HepG2 (cell line): ENCODE data around the gene TSPYL4. TPM values are rescaled to one million over a fixed set of nuclear protein-coding genes. Genes with fewer than 3 reads are reported as not detected.
A peak's percentile ranks its signal among the peaks of the same experiment; 100 is the strongest.

Experiments used
- ARID3A ChIP-seq: IDR thresholded peaks from 2 replicates; pipeline ENCODE4 v1.6.1; 2012; ENCODE audit warnings: low read depth, low read length, improper control_type of control experiment
- CEBPG ChIP-seq: IDR thresholded peaks from 2 replicates; pipeline ENCODE4 v1.6.1; 2016
- NCOR1 ChIP-seq: fragments of 200-600 bp; sonication (generic); IDR thresholded peaks from 2 replicates; pipeline ENCODE4 v1.7.0; 2017; ENCODE audit warnings: antibody characterized with exemption, low read length, borderline replicate concordance
- PPARG ChIP-seq: conservative IDR thresholded peaks from 2 replicates; pipeline ENCODE4 v1.6.1; 2016; ENCODE audit warnings: missing biosample characterization, missing genetic modification reagents
- RARG ChIP-seq: sonication (generic); formaldehyde crosslinking; IDR thresholded peaks from 2 replicates; pipeline ENCODE4 v1.4.0; 2020; ENCODE audit warnings: low read depth, mild to moderate bottlenecking, missing genetic modification reagents
- SIN3A ChIP-seq: IDR thresholded peaks from 2 replicates; pipeline ENCODE4 v1.6.1; 2011; ENCODE audit warnings: low read depth, mild to moderate bottlenecking, control low read depth, low read length, borderline replicate concordance
- SKI ChIP-seq: fragments of 450-650 bp; IDR thresholded peaks from one replicate; pipeline ENCODE4 v1.6.1; 2018; ENCODE audit warnings: mild to moderate bottlenecking; ENCODE audit not compliant: partially characterized antibody
- STAG1 ChIP-seq: sonication (generic); formaldehyde crosslinking; IDR thresholded peaks from 2 replicates; pipeline ENCODE4 v1.4.0; 2020; ENCODE audit warnings: missing genetic modification reagents
- THAP11 ChIP-seq: IDR thresholded peaks from 2 replicates; pipeline ENCODE4 v1.6.1; 2016; ENCODE audit warnings: missing biosample characterization, missing genetic modification reagents
- THRA ChIP-seq: sonication (generic); formaldehyde crosslinking; IDR thresholded peaks from 2 replicates; pipeline ENCODE4 v1.4.0; 2020; ENCODE audit warnings: missing genetic modification reagents, borderline replicate concordance
- ZNF614 ChIP-seq: IDR thresholded peaks from 2 replicates; pipeline ENCODE4 v1.6.1; 2018; ENCODE audit warnings: missing biosample characterization, missing genetic modification reagents, inconsistent platforms, borderline replicate concordance
- ZNF644 ChIP-seq: IDR thresholded peaks from 2 replicates; pipeline ENCODE4 v1.6.1; 2016; ENCODE audit warnings: low read depth
- ZSCAN30 ChIP-seq: sonication (generic); formaldehyde crosslinking; IDR thresholded peaks from 2 replicates; pipeline ENCODE4 v1.5.0; 2020; ENCODE audit warnings: mild to moderate bottlenecking, missing genetic modification reagents
- ZSCAN9 ChIP-seq: IDR thresholded peaks from 2 replicates; pipeline ENCODE4 v1.6.1; 2016; ENCODE audit warnings: borderline replicate concordance
- polyA plus RNA-seq, 8 experiments: library from polyadenylated mRNA; depleted of rRNA in 3 of 8; stranded (reverse) in 7 of 8; unstranded in 1 of 8; fragments of >200 nt; fragmentation: Illumina TruSeq in 4 of 8; extraction: Trizol in 4 of 8; gene quantifications; 2 replicates each; pipeline versions ENCODE4 v1.2.1 to v1.2.3, GENCODE V29; 2011 to 2016; ENCODE audit warnings: low read depth in 4 of 8, missing spikeins in 1 of 8, mixed read lengths in 1 of 8; ENCODE audit not compliant: insufficient read depth in 1 of 8
- total RNA-seq, 5 experiments: library from RNA; depleted of rRNA; stranded (reverse); fragments of >200 nt; fragmentation: Illumina TruSeq; extraction: Trizol; gene quantifications; 2 replicates each; pipeline ENCODE4 v1.2.3, GENCODE V29; 2016; ENCODE audit warnings: low read depth in 1 of 5
- TF ChIP-seq, protein P1 (sequence below): sonication (generic); formaldehyde crosslinking; IDR thresholded peaks from 2 replicates; pipeline ENCODE4 v1.9.0; 2021; ENCODE audit warnings: mild to moderate bottlenecking, missing genetic modification reagents
- TF ChIP-seq, protein P2 (sequence below): IDR thresholded peaks from 2 replicates; pipeline ENCODE4 v1.4.0; 2020; ENCODE audit warnings: mild to moderate bottlenecking, missing genetic modification reagents

The TSPYL4 gene
- total and polyA plus RNA-seq, 2 of the 13 experiments (the other 11 are each of a cell fraction or from before 2014, with no cell fraction given), result 18.0 to 19.7 TPM

DNA sequence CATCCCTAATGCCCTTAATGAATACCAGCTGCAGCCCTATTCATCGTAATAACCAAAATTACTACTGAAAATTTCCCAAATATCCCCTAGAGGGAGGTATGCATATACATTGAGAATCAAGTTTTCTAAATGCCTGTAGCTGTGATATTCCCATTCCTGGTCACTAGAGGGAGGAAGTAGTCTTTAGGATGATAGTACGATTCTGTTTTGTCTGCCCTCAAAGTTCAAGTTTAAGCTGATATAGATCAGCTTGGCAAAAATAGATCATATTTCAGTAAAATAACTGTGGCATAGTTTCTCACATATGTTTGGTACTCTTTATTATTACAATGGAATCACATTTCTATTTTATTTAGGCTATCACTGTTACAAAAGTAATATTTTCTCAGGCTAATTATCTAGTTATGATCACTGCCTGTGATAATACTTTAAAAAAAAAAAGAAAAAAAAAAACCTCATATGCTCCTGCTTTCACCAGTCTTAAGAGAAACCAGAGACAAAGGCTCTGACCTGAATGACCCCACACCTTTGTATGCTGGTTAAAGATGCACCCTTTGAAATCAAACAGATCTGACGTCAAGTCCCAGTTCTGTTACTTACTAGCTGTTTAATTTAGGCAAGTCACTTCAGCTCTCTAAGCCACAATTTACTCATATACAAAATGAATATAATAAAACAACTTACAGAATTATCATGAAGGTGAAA, 14.9 kb upstream of the TSPYL4 start (continued):
- TF ChIP-seq, protein P1, sequence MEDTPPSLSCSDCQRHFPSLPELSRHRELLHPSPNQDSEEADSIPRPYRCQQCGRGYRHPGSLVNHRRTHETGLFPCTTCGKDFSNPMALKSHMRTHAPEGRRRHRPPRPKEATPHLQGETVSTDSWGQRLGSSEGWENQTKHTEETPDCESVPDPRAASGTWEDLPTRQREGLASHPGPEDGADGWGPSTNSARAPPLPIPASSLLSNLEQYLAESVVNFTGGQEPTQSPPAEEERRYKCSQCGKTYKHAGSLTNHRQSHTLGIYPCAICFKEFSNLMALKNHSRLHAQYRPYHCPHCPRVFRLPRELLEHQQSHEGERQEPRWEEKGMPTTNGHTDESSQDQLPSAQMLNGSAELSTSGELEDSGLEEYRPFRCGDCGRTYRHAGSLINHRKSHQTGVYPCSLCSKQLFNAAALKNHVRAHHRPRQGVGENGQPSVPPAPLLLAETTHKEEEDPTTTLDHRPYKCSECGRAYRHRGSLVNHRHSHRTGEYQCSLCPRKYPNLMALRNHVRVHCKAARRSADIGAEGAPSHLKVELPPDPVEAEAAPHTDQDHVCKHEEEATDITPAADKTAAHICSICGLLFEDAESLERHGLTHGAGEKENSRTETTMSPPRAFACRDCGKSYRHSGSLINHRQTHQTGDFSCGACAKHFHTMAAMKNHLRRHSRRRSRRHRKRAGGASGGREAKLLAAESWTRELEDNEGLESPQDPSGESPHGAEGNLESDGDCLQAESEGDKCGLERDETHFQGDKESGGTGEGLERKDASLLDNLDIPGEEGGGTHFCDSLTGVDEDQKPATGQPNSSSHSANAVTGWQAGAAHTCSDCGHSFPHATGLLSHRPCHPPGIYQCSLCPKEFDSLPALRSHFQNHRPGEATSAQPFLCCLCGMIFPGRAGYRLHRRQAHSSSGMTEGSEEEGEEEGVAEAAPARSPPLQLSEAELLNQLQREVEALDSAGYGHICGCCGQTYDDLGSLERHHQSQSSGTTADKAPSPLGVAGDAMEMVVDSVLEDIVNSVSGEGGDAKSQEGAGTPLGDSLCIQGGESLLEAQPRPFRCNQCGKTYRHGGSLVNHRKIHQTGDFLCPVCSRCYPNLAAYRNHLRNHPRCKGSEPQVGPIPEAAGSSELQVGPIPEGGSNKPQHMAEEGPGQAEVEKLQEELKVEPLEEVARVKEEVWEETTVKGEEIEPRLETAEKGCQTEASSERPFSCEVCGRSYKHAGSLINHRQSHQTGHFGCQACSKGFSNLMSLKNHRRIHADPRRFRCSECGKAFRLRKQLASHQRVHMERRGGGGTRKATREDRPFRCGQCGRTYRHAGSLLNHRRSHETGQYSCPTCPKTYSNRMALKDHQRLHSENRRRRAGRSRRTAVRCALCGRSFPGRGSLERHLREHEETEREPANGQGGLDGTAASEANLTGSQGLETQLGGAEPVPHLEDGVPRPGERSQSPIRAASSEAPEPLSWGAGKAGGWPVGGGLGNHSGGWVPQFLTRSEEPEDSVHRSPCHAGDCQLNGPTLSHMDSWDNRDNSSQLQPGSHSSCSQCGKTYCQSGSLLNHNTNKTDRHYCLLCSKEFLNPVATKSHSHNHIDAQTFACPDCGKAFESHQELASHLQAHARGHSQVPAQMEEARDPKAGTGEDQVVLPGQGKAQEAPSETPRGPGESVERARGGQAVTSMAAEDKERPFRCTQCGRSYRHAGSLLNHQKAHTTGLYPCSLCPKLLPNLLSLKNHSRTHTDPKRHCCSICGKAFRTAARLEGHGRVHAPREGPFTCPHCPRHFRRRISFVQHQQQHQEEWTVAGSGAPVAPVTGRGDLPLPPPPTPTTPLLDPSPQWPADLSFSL (CRISPR knock-in tag), result no peak
- TF ChIP-seq SKI (peak; percentile 76), ZNF614 (CRISPR knock-in tag) (peak; percentile 37; the same call in 1 of the 2 replicates), RARG (no peak), STAG1 (CRISPR knock-in tag) (peak; percentile 82), NCOR1 (peak; percentile 84; the same call in 1 of the 2 replicates), ZSCAN9 (CRISPR knock-in tag) (peak; percentile 38; the same call in 1 of the 2 replicates), ZNF644 (CRISPR knock-in tag) (no peak), THRA (CRISPR knock-in tag) (peak; percentile 49; the same call in 1 of the 2 replicates), SIN3A (no peak), PPARG (peak; percentile 54; the same call in 1 of the 2 replicates), ARID3A (peak; percentile 97), THAP11 (CRISPR knock-in tag) (peak; percentile 32; the same call in 1 of the 2 replicates), ZSCAN30 (CRISPR knock-in tag) (no peak), CEBPG (CRISPR knock-in tag) (peak; percentile 3; the same call in 1 of the 2 replicates)
- TF ChIP-seq, protein P2, sequence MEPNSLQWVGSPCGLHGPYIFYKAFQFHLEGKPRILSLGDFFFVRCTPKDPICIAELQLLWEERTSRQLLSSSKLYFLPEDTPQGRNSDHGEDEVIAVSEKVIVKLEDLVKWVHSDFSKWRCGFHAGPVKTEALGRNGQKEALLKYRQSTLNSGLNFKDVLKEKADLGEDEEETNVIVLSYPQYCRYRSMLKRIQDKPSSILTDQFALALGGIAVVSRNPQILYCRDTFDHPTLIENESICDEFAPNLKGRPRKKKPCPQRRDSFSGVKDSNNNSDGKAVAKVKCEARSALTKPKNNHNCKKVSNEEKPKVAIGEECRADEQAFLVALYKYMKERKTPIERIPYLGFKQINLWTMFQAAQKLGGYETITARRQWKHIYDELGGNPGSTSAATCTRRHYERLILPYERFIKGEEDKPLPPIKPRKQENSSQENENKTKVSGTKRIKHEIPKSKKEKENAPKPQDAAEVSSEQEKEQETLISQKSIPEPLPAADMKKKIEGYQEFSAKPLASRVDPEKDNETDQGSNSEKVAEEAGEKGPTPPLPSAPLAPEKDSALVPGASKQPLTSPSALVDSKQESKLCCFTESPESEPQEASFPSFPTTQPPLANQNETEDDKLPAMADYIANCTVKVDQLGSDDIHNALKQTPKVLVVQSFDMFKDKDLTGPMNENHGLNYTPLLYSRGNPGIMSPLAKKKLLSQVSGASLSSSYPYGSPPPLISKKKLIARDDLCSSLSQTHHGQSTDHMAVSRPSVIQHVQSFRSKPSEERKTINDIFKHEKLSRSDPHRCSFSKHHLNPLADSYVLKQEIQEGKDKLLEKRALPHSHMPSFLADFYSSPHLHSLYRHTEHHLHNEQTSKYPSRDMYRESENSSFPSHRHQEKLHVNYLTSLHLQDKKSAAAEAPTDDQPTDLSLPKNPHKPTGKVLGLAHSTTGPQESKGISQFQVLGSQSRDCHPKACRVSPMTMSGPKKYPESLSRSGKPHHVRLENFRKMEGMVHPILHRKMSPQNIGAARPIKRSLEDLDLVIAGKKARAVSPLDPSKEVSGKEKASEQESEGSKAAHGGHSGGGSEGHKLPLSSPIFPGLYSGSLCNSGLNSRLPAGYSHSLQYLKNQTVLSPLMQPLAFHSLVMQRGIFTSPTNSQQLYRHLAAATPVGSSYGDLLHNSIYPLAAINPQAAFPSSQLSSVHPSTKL (CRISPR knock-in tag), result peak; percentile 70
